NCI-H69 (cell line): ENCODE data around the gene HHLA2.
A peak's percentile ranks its signal among the peaks of the same experiment; 100 is the strongest.
"Not testable (repeated sequence)": the region's sequence is repeated elsewhere in the genome, so short reads cannot be mapped to it uniquely, and the experiment has no call there.

ENCODE experiments used
- DNase-seq: peaks from one replicate; lab custom pipeline; 2025; lab: John Stamatoyannopoulos, UW

Gene HHLA2

GRCh38 chr3:108342837-108343486 is 46.6 kb downstream of the HHLA2 start:
- no peak for DNase-seq

GRCh38 chr3:108343491-108343890 is 47.1 kb downstream of the HHLA2 start:
- DNase-seq: no peak

- DNase-seq: peak; percentile 76
Observed at GRCh38 chr3:108345492-108346205, 49.3 kb downstream of the HHLA2 start.

GRCh38 chr3:108346301-108347227 is 50.2 kb downstream of the HHLA2 start:
- no peak for DNase-seq

DNA sequence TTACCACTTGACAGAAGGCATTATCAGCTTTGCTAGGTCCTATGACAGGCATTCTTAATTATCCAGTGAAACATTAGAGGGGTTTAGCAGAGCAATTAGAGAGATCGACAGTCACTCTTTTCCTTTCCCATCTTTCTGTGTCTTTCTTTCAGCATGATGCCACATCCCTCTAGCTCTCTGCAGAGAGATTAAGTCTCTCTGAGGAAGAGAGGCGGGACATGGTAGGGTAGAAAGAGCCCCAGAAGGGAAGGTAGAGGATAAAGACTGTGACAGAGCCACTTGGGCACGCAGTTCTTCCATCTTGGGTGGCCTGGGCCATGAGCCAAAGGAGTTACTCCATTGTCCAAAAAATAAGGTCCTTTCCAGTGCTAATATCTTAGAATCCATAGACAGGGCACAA is 55.8 kb downstream of the HHLA2 start:
- DNase-seq: peak; percentile 14

DNA sequence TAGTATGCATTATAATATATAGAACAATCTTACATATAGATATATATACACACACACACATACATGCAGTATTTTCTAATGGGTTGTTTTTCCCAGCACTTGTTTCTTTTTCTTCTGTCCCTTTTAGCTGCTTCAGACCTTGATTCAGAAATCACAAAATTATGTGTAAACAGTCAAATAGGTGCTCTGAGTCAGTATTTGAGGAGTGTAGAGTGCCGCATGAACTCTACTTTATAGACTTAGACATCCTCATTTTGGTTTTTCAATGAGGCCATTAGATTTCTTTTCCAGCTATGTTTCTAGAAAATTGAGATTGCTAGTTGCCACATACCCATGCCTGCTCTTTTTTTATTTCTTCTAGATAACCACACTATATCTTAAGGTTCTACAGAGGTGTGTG is 58.2 kb downstream of the HHLA2 start:
- no peak for DNase-seq

DNA sequence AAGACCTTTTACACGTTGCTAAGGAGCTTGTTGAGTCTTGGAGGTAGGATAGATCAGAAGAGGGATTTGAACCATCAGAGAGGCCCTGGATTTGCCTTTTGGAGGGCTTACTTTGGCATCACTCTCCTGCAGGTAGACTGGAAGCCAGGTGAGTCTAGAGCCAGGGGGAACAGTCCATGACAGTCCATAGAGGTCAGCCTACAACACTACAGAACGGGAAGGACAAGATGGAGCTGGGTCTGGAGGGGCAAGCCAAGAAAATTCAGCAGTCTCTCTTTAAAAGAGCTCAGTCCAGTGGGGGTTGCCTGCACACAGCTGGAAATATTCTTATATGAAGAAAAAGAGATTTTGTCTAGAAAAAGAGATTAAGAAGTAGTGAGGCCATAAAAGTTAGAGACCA is 60.7 kb downstream of the HHLA2 start:
- DNase-seq: no peak

- DNase-seq: no peak
Observed at GRCh38 chr3:108359011-108359410, 62.7 kb downstream of the HHLA2 start.

DNA sequence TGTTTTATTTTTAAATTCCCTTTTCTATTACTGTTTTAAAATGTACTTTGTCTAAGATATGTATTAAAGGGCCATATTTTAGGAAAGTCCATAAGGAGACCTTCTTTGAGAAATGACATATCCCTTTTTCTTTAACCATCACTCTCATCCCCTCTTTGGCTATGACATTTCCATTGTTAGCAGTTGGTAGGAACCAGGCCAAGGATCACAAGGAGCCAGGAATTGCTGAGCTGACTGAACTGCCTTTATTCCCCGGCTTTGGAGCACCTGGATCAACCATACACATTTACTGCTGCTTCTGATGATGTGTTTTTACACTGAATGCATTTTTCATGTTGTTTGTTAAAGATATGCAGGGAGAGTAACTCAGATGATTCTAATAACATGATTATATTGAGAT is 79.7 kb downstream of the HHLA2 start:
- DNase-seq: peak; percentile 21

DNA sequence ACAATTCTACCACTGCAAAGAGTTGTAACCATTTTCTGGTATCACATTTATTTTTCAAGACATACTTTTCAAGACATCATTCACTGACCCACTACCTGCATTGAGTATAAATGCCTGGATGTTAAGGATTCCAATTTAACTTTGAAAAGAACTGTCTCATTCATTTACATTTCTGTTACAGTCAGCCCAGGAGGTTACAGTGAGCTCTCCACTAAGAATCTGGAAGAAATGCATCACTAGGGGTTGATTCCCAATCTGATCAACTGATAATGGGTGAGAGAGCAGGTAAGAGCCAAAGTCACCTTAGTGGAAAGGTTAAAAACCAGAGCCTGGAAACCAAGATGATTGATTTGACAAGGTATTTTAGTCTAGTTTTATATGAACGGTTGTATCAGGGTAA is 81.0 kb downstream of the HHLA2 start:
- DNase-seq: no peak

GRCh38 chr3:108378153-108378951 is 82.0 kb downstream of the HHLA2 start:
- no peak for DNase-seq

- DNase-seq: not testable (repeated sequence)
Observed at GRCh38 chr3:108378952-108379342, 82.6 kb downstream of the HHLA2 start.

DNA sequence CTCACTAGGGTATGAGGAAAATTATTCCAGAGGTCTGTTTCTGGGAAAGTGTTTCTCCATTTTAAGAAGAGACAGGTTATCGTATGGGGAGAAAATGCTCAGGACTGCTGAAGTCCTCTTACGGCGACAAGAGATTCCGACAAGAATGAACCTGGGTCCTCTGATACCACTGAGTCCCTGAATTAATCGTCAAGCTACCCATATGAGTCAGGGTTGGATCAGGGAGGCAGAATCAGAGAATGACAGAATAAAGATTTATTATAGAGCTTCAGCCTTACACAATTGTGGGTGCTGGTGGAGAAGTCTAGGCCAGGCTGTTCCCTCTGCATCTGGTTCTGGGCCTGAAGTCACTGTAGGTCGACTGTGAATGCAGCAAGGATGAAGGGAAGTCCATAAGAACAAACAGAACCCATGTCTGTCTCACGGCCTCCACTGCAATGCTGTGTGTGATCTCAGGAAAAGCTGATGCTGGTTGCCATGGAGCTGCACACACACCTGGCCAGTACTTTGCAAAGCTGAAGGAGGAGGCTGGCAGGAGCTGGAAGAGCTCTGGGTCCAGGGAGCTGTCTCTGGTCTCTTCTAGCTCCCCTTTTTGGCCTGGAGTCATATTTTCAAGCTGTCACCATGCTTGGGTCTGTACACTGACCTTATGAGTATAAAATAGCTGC is 83.9 kb downstream of the HHLA2 start:
- DNase-seq: peak; percentile 35

- peak; percentile 46 for DNase-seq
Observed at GRCh38 chr3:108381529-108382140, 85.3 kb downstream of the HHLA2 start.

DNA sequence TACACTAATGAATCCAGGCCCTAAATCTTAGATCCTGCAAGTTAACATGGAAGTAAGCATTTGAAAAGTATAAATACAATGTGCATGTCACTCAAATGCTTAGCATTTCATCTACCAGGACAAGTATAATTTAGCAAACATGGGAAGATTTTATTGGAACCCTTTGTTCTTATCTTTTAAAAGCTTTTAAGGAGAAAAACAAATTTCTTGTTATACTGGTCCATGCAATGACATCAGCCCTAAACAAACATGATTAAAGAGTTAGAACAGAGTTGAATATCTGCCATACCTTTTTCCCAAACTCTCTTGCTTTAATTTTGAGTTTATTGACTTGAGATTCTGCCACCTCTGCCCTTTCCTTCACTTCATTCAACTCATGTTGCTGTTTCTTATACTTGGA is 87.0 kb downstream of the HHLA2 start:
- no peak for DNase-seq

DNA sequence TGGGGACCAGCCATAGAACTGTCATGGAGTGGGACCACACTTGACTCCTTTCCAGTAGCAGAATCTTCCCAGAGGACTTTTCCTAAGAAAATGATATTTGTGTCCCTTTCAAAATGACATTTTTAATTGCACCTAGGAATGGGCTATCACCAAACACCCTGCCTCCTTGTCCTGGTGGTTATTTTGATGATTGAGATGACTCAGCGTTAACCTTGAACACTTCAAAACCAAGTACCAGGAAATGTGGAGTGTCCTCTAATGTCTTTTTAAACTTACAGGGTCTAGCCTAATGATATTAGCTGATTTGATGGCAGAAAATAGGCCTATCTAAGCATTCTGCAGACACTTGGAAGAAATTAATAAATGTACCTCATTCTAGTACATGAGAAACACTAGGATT is 90.7 kb downstream of the HHLA2 start:
- no peak for DNase-seq

GRCh38 chr3:108388136-108389132 is 92.1 kb downstream of the HHLA2 start:
- peak; percentile 93 for DNase-seq

- DNase-seq: peak; percentile 76
Observed at GRCh38 chr3:108389372-108389771, 93.0 kb downstream of the HHLA2 start.

- DNase-seq: peak; percentile 52
Observed at GRCh38 chr3:108391917-108392593, 95.7 kb downstream of the HHLA2 start.
